Subcutaneous abdominal adipose tissue (tissue), 5 donors: ENCODE data around the gene ATP2C1.

ENCODE experiments used
- H3K27ac ChIP-seq: one replicate; pipeline ENCODE4 v1.7.0; 2013; ENCODE audit warnings: low read depth, mild to moderate bottlenecking, inconsistent platforms, low read length, moderate library complexity
- H3K27me3 ChIP-seq, 5 donors: one replicate each; pipeline ENCODE4 v1.7.0; 2013; ENCODE audit warnings: low read length in 5 of 5, inconsistent platforms in 1 of 5; ENCODE audit not compliant: control insufficient read depth in 5 of 5, insufficient read depth in 4 of 5
- H3K36me3 ChIP-seq, 5 donors: one replicate each; pipeline ENCODE4 v1.7.0; 2013; ENCODE audit warnings: low read length in 5 of 5; ENCODE audit not compliant: control insufficient read depth in 5 of 5, insufficient read depth in 5 of 5
- H3K4me1 ChIP-seq, 5 donors: one replicate each; pipeline ENCODE4 v1.7.0; 2013; ENCODE audit warnings: low read length in 5 of 5, mild to moderate bottlenecking in 3 of 5, moderate library complexity in 1 of 5; ENCODE audit not compliant: control insufficient read depth in 5 of 5, insufficient read depth in 5 of 5
- H3K4me3 ChIP-seq, 5 donors: one replicate each; pipeline ENCODE4 v1.7.0; 2013; ENCODE audit warnings: low read length in 5 of 5, low read depth in 1 of 5
- H3K9ac ChIP-seq, 5 donors: one replicate each; pipeline ENCODE4 v1.7.0; 2013; ENCODE audit warnings: low read length in 5 of 5, mild to moderate bottlenecking in 4 of 5, moderate library complexity in 3 of 5
- H3K9me3 ChIP-seq, 5 donors: one replicate each; pipeline ENCODE4 v1.7.0; 2013; ENCODE audit warnings: low read length in 5 of 5; ENCODE audit not compliant: control insufficient read depth in 5 of 5
- donor health status: healthy.
- donor health status: healthy.
- donor health status: healthy.
- donor health status: healthy.
- donor health status: healthy.

ATP2C1 gene

GRCh38 chr3:130893376-130894129 is at the start of gene ATP2C1:
Gene ATP2C1 (plus strand): TSS chr3:130894084. CDS start chr3:130894770, 686 bp downstream.
- Histone ChIP-seq H3K27ac (peak within 1 kb of the TSS; percentile 99), H3K9me3 (no peaks in the 10 kb centered on the region), H3K4me1 (peaks cover 0 to 29% (median 27%) of the 10 kb centered on the region in 5 donors), H3K4me3 (peak within 1 kb of the TSS; percentile 87 to 97 (median 95)), H3K27me3 (no peaks in the 10 kb centered on the region), H3K36me3 (no peaks in the 10 kb centered on the region), H3K9ac (peak within 1 kb of the TSS; percentile 90 to 100 (median 98))

- Histone ChIP-seq H3K9me3 (no peaks in the 10 kb centered on the region), H3K27me3 (no peaks in the 10 kb centered on the region), H3K27ac (peak overlapping the region; percentile 18), H3K4me1 (peaks cover 0 to 23% (median 14%) of the 10 kb centered on the region in 5 donors), H3K4me3 (no peak overlapping the region), H3K9ac (no peak overlapping the region), H3K36me3 (no peaks in the 10 kb centered on the region)
Measured at GRCh38 chr3:130844462-130844861, 49.4 kb upstream of the ATP2C1 start.

- Histone ChIP-seq H3K4me1 (peaks cover 0 to 30% (median 19%) of the 10 kb centered on the region in 5 donors), H3K4me3 (no peak overlapping the region), H3K27ac (no peak overlapping the region), H3K9me3 (no peaks in the 10 kb centered on the region), H3K36me3 (no peaks in the 10 kb centered on the region), H3K9ac (no peak overlapping the region), H3K27me3 (no peaks in the 10 kb centered on the region)
Measured at GRCh38 chr3:130846181-130846580, 47.7 kb upstream of the ATP2C1 start.

- H3K36me3 ChIP-seq = no peaks in the 10 kb centered on the region
- no peaks in the 10 kb centered on the region for H3K27me3 ChIP-seq
- H3K27ac ChIP-seq = peak overlapping the region; percentile 93
- H3K4me1 ChIP-seq = peaks cover 0 to 35% (median 32%) of the 10 kb centered on the region in 5 donors
- H3K9ac ChIP-seq = no peak overlapping the region
- no peaks in the 10 kb centered on the region for H3K9me3 ChIP-seq
- no peak overlapping the region for H3K4me3 ChIP-seq
Measured at GRCh38 chr3:130849091-130849552, 44.8 kb upstream of the ATP2C1 start.

GRCh38 chr3:130850044-130850797 is 43.7 kb upstream of the ATP2C1 start:
- Histone ChIP-seq H3K27ac (peak overlapping the region; percentile 93), H3K36me3 (no peaks in the 10 kb centered on the region), H3K4me3 (peak overlapping the region; percentile 49 to 78 (median 63)), H3K9ac (peak overlapping the region; percentile 71 to 85 (median 79)), H3K4me1 (peaks cover 0 to 39% (median 32%) of the 10 kb centered on the region in 5 donors), H3K27me3 (no peaks in the 10 kb centered on the region), H3K9me3 (no peaks in the 10 kb centered on the region)

GRCh38 chr3:130850843-130851242 is 43.0 kb upstream of the ATP2C1 start:
- peak overlapping the region; percentile 71 to 85 (median 79) for H3K9ac ChIP-seq
- no peaks in the 10 kb centered on the region for H3K9me3 ChIP-seq
- H3K36me3 ChIP-seq = no peaks in the 10 kb centered on the region
- H3K4me1 ChIP-seq = peaks cover 0 to 39% (median 32%) of the 10 kb centered on the region in 5 donors
- H3K4me3 ChIP-seq = peak overlapping the region; percentile 49 to 78 (median 63)
- H3K27me3 ChIP-seq = no peaks in the 10 kb centered on the region
- peak overlapping the region; percentile 93 for H3K27ac ChIP-seq

GRCh38 chr3:130851277-130851676 is 42.6 kb upstream of the ATP2C1 start:
- Histone ChIP-seq H3K9ac (peak overlapping the region; percentile 71 to 85 (median 79)), H3K36me3 (no peaks in the 10 kb centered on the region), H3K4me3 (peak overlapping the region; percentile 49 to 78 (median 63)), H3K27ac (peak overlapping the region; percentile 93), H3K4me1 (peaks cover 0 to 39% (median 32%) of the 10 kb centered on the region in 5 donors), H3K9me3 (no peaks in the 10 kb centered on the region), H3K27me3 (no peaks in the 10 kb centered on the region)

- Histone ChIP-seq H3K9ac (no peak overlapping the region), H3K9me3 (no peaks in the 10 kb centered on the region), H3K27me3 (no peaks in the 10 kb centered on the region), H3K36me3 (no peaks in the 10 kb centered on the region), H3K27ac (no peak overlapping the region), H3K4me3 (no peak overlapping the region), H3K4me1 (peaks cover 0 to 38% (median 32%) of the 10 kb centered on the region in 5 donors)
Measured at GRCh38 chr3:130853581-130853980, 40.3 kb upstream of the ATP2C1 start.

- Histone ChIP-seq H3K4me3 (no peak overlapping the region), H3K9me3 (no peaks in the 10 kb centered on the region), H3K9ac (no peak overlapping the region), H3K36me3 (no peaks in the 10 kb centered on the region), H3K27ac (no peak overlapping the region), H3K4me1 (peaks cover 0 to 31% (median 27%) of the 10 kb centered on the region in 5 donors), H3K27me3 (no peaks in the 10 kb centered on the region)
Measured at GRCh38 chr3:130854208-130854864, 39.5 kb upstream of the ATP2C1 start.
